Fibroblast of pulmonary artery (primary cell): ENCODE data around the gene ABLIM2.

Source experiments
- DNase-seq: peaks from one replicate; pipeline ENCODE4 v3.0.0-alpha.2; 2010; ENCODE audit warnings: low read depth
- H3K4me3 ChIP-seq: replicated peaks from 2 replicates; pipeline ENCODE4 v1.5.1; 2011; ENCODE audit warnings: low read depth, mild to moderate bottlenecking, control low read depth, low read length, moderate library complexity
- CTCF ChIP-seq: IDR thresholded peaks from 2 replicates; pipeline ENCODE4 v1.5.1; 2011; ENCODE audit warnings: mild to moderate bottlenecking, control low read depth, low read length, inconsistent platforms; ENCODE audit errors: missing control alignments

ABLIM2 gene

GRCh38 chr4:8151165-8151650, 7.4 kb downstream of the ABLIM2 start:
- DNase-seq = no peak
- no peak overlapping the region for H3K4me3 ChIP-seq
- TF ChIP-seq CTCF = no peak

- TF ChIP-seq CTCF = no peak
- DNase-seq = no peak
- H3K4me3 ChIP-seq = no peak overlapping the region
These were observed 8.2 kb downstream of the ABLIM2 start for GRCh38 chr4:8150152-8151090.

DNA sequence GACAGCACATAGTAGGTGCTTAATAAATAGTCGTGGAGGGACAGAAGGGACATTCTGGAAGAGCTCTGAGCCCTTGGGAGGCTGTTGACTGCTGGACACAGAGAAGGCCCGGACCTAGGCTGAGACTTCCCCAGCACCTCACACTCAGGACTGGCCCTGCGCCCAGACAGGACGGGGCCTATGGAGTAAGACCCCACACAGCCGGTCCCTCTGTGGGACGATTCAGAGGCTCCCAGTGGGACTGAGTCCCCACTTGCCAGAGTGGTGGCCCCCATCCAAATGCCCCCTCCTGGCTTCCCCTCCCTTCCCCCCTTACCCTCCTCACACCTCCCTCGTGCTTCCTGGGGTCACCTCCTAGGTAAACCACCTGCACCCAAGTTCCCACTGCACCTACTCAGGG, 8.9 kb downstream of the ABLIM2 start:
- DNase-seq = no peak
- TF ChIP-seq CTCF = no peak
- H3K4me3 ChIP-seq = no peak overlapping the region

DNA sequence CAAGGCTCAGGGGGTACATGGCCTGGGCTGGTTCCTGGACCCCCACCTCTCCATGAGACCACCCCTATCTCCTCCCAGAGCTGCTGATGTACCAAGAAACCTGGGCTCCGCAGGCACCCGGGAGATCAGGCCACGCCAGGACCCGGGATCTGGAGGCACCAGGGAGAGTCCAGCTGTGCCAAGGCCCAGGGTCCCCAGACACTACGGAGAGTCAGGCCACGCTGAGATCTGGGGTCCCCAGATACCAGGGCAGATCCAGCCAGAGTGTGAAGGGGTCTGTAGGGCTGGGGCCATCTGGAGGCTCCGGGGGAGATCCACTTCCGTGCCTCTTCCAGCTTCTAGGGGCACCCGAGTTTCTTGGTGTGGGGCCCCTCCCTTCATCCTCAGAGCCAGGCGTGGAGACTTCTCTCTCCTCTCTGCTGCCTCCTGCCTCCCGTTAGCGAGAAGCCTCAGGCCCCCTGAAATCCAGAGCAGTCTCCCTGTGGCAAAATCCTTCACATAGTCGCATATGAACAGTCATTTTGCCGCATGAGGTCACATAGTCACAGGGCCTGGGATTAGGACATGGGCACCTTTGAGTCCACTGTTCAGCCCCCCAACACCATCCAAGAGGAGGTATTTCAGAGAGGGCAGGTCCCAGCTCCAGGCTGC, 9.7 kb downstream of the ABLIM2 start:
- DNase-seq = no peak

GRCh38 chr4:8148159-8148558, 10.5 kb downstream of the ABLIM2 start:
- no peak for TF ChIP-seq CTCF
- H3K4me3 ChIP-seq = no peak overlapping the region
- no peak for DNase-seq

More for the DNA sequence above, 9.7 kb downstream of the ABLIM2 start:
- no peak overlapping the region for H3K4me3 ChIP-seq
- TF ChIP-seq CTCF = no peak

GRCh38 chr4:8147231-8147970, 11.2 kb downstream of the ABLIM2 start:
- DNase-seq = no peak
- no peak for TF ChIP-seq CTCF
- H3K4me3 ChIP-seq = no peak overlapping the region
